Measurements from ENCODE around the gene CSNK1A1. TPM values are rescaled to one million over a fixed set of nuclear protein-coding genes. Genes with fewer than 3 reads are reported as not detected.

Gene CSNK1A1
- total RNA-seq, 1 experiment from 2014 or later: 263 TPM

DNA sequence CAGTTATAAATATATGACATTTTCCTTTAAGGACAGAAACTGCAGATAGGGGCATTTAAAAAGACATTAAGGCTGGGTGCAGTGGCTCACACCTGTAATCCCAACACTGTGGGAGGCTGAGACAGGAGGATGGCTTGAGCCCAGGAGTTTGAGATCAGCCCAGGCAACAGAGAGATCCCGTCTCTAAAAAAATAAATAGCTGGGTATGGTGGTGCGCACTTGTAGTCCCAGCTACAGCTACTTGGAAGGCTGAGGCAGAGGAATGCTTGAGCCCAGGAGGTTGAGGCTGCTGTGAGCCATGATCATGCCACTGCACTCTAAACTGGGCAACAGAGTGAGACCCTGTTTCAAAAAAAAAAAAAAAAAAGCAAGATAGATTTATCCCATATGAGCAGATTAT is 63.6 kb downstream of the CSNK1A1 start (continued):
- TF ChIP-seq, protein P1, sequence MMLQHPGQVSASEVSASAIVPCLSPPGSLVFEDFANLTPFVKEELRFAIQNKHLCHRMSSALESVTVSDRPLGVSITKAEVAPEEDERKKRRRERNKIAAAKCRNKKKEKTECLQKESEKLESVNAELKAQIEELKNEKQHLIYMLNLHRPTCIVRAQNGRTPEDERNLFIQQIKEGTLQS (IDR thresholded peaks at IDR 0.05): no peak
- TF ChIP-seq POLR2AphosphoS5 (IDR thresholded peaks at IDR 0.05; ENCODE audit: low read depth, low read length) (no peak), YY1 (IDR thresholded peaks at IDR 0.05; ENCODE audit: extremely low read depth, insufficient replicate concordance, low read depth, low read length) (no peak)

DNA sequence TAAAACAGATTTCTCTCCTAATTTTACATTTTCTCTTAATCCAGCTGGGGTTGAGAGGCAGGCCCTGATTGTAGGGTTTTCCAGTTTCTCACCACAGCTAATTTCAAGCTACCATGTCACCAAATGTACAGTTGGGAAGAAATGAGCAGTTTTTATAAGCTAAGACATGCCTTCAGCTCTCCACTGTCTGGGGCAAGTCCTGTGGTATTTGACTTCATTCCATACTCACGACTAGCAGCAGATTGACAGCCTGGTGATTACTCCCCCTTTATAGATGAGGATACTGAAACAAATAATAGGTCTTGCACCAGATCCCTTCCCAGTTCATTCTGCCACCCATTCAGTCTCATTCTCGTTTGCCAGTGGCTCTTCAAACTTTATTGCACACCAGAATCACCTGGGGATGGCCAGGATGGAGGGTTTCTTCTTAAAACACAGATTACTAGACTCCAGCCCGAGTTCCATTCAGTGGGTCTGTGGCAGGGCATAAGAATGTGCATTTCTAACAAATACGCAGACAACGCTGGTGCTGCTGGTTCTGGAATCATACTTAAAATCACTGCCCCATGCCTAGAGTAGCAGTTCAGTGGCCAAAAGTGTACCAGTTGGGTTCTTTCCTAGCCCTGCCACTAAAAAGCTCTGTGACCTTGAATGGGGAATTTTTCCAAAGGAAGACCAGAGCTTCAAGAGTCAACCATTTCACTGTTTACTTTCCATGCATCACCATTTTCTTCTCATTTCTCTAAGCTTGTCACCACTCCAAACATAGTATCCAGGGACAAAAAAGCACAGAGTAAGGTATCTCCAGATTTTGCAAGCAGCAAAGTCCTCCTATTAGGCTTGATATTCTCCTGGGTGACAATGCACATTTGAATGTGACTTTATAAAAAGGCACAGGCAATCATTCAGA is 64.3 kb downstream of the CSNK1A1 start:
- H3K4me3 ChIP-seq (replicated peaks in 1 of 2; ENCODE audit: low read depth in 1 of 2, low read length in 2 of 2): no peak overlapping the region
- POLR2A ChIA-PET: interaction anchor here (0.8 to 1.1 kb wide), 3 partner anchors 8 to 75 kb away, joined by 3 read pairs; no protein-coding TSS in a partner anchor
- no peak for TF ChIP-seq TCF7L2 (IDR thresholded peaks at IDR 0.05; ENCODE audit: borderline replicate concordance, extremely low read depth, insufficient read depth, insufficient read length)
- TF ChIP-seq CBX3 (IDR thresholded peaks at IDR 0.05; ENCODE audit: low read depth): no peak
- no peak for TF ChIP-seq CEBPB (IDR thresholded peaks at IDR 0.05; ENCODE audit: low read depth)
- TF ChIP-seq, protein P2, sequence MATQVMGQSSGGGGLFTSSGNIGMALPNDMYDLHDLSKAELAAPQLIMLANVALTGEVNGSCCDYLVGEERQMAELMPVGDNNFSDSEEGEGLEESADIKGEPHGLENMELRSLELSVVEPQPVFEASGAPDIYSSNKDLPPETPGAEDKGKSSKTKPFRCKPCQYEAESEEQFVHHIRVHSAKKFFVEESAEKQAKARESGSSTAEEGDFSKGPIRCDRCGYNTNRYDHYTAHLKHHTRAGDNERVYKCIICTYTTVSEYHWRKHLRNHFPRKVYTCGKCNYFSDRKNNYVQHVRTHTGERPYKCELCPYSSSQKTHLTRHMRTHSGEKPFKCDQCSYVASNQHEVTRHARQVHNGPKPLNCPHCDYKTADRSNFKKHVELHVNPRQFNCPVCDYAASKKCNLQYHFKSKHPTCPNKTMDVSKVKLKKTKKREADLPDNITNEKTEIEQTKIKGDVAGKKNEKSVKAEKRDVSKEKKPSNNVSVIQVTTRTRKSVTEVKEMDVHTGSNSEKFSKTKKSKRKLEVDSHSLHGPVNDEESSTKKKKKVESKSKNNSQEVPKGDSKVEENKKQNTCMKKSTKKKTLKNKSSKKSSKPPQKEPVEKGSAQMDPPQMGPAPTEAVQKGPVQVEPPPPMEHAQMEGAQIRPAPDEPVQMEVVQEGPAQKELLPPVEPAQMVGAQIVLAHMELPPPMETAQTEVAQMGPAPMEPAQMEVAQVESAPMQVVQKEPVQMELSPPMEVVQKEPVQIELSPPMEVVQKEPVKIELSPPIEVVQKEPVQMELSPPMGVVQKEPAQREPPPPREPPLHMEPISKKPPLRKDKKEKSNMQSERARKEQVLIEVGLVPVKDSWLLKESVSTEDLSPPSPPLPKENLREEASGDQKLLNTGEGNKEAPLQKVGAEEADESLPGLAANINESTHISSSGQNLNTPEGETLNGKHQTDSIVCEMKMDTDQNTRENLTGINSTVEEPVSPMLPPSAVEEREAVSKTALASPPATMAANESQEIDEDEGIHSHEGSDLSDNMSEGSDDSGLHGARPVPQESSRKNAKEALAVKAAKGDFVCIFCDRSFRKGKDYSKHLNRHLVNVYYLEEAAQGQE (IDR thresholded peaks at IDR 0.05; ENCODE audit: low read depth): no peak
- TF ChIP-seq, protein P3, sequence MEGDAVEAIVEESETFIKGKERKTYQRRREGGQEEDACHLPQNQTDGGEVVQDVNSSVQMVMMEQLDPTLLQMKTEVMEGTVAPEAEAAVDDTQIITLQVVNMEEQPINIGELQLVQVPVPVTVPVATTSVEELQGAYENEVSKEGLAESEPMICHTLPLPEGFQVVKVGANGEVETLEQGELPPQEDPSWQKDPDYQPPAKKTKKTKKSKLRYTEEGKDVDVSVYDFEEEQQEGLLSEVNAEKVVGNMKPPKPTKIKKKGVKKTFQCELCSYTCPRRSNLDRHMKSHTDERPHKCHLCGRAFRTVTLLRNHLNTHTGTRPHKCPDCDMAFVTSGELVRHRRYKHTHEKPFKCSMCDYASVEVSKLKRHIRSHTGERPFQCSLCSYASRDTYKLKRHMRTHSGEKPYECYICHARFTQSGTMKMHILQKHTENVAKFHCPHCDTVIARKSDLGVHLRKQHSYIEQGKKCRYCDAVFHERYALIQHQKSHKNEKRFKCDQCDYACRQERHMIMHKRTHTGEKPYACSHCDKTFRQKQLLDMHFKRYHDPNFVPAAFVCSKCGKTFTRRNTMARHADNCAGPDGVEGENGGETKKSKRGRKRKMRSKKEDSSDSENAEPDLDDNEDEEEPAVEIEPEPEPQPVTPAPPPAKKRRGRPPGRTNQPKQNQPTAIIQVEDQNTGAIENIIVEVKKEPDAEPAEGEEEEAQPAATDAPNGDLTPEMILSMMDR (IDR thresholded peaks at IDR 0.05 in 2 of 3, conservative IDR thresholded peaks at IDR 0.05 in 1 of 3; ENCODE audit: borderline replicate concordance in 1 of 3, insufficient read depth in 1 of 3, low read depth in 2 of 3, low read length in 2 of 3): no peak
- TF ChIP-seq FOSL1 (IDR thresholded peaks at IDR 0.05; ENCODE audit: low read depth): no peak
- TF ChIP-seq RAD21 (IDR thresholded peaks at IDR 0.05; ENCODE audit: low read depth): no peak
- TF ChIP-seq, protein P1 (IDR thresholded peaks at IDR 0.05): no peak
- TF ChIP-seq SP1 (IDR thresholded peaks at IDR 0.05; ENCODE audit: low read depth): no peak
- TF ChIP-seq EGR1 (IDR thresholded peaks at IDR 0.05; ENCODE audit: low read depth): no peak
- TF ChIP-seq EZH2phosphoT487 (IDR thresholded peaks at IDR 0.05; ENCODE audit: borderline replicate concordance): no peak

More for the DNA sequence above, 64.3 kb downstream of the CSNK1A1 start:
- no peaks in the 10 kb centered on the region for H3K9me3 ChIP-seq (ENCODE audit: control insufficient read depth in 1 of 2, insufficient read depth in 1 of 2, low read depth in 1 of 2, low read length in 2 of 2)
- H4K20me1 ChIP-seq (ENCODE audit: insufficient read depth): no peaks in the 10 kb centered on the region
- H3K4me1 ChIP-seq (ENCODE audit: control insufficient read depth in 1 of 2, insufficient read depth in 2 of 2, low read length in 2 of 2): peaks cover 28 to 75% of the 10 kb centered on the region in 2 experiments
- ATAC-seq: peak; percentile 17; the same call in 1 of the 2 replicates
- DNase-seq (ENCODE audit: low read depth, low spot score): no peak
- ChIA-PET CTCF (interaction anchor here (0.7 to 1.5 kb wide), 4 partner anchors 10 to 78 kb away, joined by 3 to 4 read pairs (median 3); no protein-coding TSS in a partner anchor), RAD21 (ENCODE audit: low non-redundant PET in 1 of 2, low total read pairs in 2 of 2, uncharacterized antibody in 2 of 2, unreplicated experiment in 2 of 2) (interaction anchor here in 1 of 2 experiments (0.5 kb wide), 1 partner anchor 42 kb away, joined by 5 read pairs; no protein-coding TSS in a partner anchor)
- peak overlapping the region; percentile 70 for H3K4me2 ChIP-seq (ENCODE audit: low read length)
- intact Hi-C loops (cut with micrococcal nuclease): loop anchor here (5.0 kb wide), 1 partner anchor 40 kb away; no protein-coding TSS in a partner anchor
- peak overlapping the region; percentile 65; the same call in 1 of the 2 replicates for H3K27ac ChIP-seq (ENCODE audit: low read depth, low read length)
- peak overlapping the region; percentile 60 for H3K9ac ChIP-seq (ENCODE audit: low read length)
- no peak overlapping the region for H2AFZ ChIP-seq (ENCODE audit: low read depth, low read length, poor library complexity, severe bottlenecking)
- BruUV-seq (replicated peaks): no TSS peak
- no peaks in the 10 kb centered on the region for H3K27me3 ChIP-seq (ENCODE audit: insufficient read depth, low read length)
- H3K79me2 ChIP-seq (ENCODE audit: insufficient read depth, low read length): no peaks in the 10 kb centered on the region
- H3K9me2 ChIP-seq (ENCODE audit: insufficient read depth): no peaks in the 10 kb centered on the region
- H3K36me3 ChIP-seq (ENCODE audit: control insufficient read depth in 1 of 2, insufficient read depth in 2 of 2, low read length in 2 of 2): no peaks in the 10 kb centered on the region
